ENCODE results near the gene XIRP2.

- TF ChIP-seq, protein P1, sequence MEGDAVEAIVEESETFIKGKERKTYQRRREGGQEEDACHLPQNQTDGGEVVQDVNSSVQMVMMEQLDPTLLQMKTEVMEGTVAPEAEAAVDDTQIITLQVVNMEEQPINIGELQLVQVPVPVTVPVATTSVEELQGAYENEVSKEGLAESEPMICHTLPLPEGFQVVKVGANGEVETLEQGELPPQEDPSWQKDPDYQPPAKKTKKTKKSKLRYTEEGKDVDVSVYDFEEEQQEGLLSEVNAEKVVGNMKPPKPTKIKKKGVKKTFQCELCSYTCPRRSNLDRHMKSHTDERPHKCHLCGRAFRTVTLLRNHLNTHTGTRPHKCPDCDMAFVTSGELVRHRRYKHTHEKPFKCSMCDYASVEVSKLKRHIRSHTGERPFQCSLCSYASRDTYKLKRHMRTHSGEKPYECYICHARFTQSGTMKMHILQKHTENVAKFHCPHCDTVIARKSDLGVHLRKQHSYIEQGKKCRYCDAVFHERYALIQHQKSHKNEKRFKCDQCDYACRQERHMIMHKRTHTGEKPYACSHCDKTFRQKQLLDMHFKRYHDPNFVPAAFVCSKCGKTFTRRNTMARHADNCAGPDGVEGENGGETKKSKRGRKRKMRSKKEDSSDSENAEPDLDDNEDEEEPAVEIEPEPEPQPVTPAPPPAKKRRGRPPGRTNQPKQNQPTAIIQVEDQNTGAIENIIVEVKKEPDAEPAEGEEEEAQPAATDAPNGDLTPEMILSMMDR (IDR thresholded peaks at IDR 0.05; ENCODE audit: low read depth, low read length, missing input control) = no peak
- TF ChIP-seq TAF1 (conservative IDR thresholded peaks at IDR 0.05) (no peak), JUND (IDR thresholded peaks at IDR 0.05) (no peak), MAX (IDR thresholded peaks at IDR 0.05) (no peak), RAD21 (IDR thresholded peaks at IDR 0.05) (no peak), ATF3 (IDR thresholded peaks at IDR 0.05) (no peak)
Observed at GRCh38 chr2:166942377-166942776, 54.1 kb downstream of the XIRP2 start.

Measured in liver (tissue), 3 donors.